NB4 (cell line): ENCODE measurements around the gene SLC25A10.

ENCODE experiments used
- DNase-seq: peaks from one replicate; pipeline ENCODE4 v3.0.0; 2010; ENCODE audit warnings: low read depth
- H3K4me3 ChIP-seq: one replicate; pipeline ENCODE4 v1.5.1; 2011; ENCODE audit warnings: mild to moderate bottlenecking, low read depth, low read length, moderate library complexity
- MYC ChIP-seq: IDR thresholded peaks from 2 replicates; pipeline ENCODE4 v1.6.1; 2011; ENCODE audit warnings: low read depth, low read length
- POLR2A ChIP-seq: IDR thresholded peaks from 2 replicates; pipeline ENCODE4 v1.6.1; 2011; ENCODE audit warnings: mild to moderate bottlenecking; ENCODE audit not compliant: insufficient read length; ENCODE audit errors: extremely low read depth
- TF ChIP-seq, protein P1 (sequence below): IDR thresholded peaks from one replicate; pipeline ENCODE4 v1.5.1; 2012; ENCODE audit warnings: low read depth, low read length
- TF ChIP-seq, protein P2 (sequence below): IDR thresholded peaks from 2 replicates; pipeline ENCODE4 v1.6.1; 2011; ENCODE audit warnings: low read depth, low read length

SLC25A10 gene

DNA sequence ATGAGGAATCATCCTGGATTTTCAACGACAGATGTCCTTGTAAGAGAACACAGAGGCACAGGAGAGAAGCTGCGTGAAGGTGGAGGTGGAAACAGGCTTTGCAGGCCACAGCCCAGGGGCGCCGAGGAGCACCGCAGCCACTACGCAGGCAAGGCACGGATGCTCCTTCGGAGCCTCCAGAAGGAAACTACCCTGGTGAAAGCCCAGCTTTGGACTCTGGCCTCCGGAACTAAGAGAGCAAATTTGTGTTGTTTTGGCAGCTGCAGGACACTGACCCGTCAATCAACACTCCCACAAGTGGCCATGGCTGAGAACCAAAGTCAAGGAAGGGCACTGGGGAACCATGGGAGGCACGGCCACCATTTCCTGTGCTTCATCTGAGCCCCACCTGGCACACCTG lies 31.9 kb upstream of the SLC25A10 start:
- TF ChIP-seq MYC (no peak), POLR2A (no peak)
- TF ChIP-seq, protein P1, sequence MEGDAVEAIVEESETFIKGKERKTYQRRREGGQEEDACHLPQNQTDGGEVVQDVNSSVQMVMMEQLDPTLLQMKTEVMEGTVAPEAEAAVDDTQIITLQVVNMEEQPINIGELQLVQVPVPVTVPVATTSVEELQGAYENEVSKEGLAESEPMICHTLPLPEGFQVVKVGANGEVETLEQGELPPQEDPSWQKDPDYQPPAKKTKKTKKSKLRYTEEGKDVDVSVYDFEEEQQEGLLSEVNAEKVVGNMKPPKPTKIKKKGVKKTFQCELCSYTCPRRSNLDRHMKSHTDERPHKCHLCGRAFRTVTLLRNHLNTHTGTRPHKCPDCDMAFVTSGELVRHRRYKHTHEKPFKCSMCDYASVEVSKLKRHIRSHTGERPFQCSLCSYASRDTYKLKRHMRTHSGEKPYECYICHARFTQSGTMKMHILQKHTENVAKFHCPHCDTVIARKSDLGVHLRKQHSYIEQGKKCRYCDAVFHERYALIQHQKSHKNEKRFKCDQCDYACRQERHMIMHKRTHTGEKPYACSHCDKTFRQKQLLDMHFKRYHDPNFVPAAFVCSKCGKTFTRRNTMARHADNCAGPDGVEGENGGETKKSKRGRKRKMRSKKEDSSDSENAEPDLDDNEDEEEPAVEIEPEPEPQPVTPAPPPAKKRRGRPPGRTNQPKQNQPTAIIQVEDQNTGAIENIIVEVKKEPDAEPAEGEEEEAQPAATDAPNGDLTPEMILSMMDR: no peak
- TF ChIP-seq, protein P2, sequence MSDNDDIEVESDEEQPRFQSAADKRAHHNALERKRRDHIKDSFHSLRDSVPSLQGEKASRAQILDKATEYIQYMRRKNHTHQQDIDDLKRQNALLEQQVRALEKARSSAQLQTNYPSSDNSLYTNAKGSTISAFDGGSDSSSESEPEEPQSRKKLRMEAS: no peak
- no peak for DNase-seq
- H3K4me3 ChIP-seq: no peak overlapping the region

DNA sequence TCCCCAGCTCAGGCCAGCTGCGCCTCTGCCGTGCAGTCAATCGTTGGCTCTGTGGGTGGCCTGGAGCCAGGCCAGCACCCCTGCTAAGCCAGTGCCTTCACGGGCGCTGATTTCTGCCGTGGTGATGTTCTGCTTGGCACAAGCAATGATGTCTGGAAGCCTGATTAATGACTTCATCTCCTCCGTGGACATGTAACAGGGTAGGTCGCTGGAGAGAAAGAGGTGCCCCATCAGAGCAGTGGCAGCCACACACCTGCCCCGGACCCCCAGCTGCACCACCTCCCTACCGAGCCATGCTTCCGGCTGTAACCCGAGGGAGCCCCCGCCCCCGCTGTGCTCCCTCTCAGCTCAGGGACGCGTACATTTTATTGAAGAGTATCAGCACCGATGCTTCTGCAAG lies 30.4 kb upstream of the SLC25A10 start:
- DNase-seq: no peak
- TF ChIP-seq, protein P2: no peak
- no peak for TF ChIP-seq POLR2A
- no peak for TF ChIP-seq MYC
- TF ChIP-seq, protein P1: no peak
- no peak overlapping the region for H3K4me3 ChIP-seq

DNA sequence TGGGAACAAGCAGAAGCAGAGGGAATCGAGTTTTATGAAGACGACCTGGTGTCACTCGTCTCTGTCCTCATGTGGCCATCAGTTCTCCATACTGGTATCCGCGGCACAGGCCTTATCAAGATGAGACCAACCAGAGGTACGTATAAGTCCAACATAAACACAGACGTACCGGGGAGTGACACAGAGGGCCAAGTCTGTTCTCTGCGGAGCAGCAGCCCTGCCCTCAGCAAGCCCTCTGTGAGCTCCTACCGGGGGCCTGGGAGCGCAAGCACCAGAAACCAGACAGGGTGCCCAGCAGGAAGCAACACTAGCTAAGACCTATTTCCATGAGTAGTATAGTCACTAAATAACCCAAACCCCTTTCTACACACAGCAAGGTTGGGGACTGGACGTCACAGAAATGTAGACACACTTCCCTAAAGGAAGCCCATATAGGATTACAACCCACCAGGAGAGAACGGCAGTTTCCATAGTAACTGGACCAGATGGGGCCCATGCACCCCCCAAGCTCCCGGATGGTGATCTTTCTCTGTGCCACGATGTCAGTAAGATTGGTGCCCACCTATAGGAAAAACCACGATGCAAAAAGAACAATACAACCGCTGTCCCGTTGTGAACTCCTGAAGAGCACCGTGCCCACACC lies 29.4 kb upstream of the SLC25A10 start:
- peak; percentile 33 for DNase-seq

DNA sequence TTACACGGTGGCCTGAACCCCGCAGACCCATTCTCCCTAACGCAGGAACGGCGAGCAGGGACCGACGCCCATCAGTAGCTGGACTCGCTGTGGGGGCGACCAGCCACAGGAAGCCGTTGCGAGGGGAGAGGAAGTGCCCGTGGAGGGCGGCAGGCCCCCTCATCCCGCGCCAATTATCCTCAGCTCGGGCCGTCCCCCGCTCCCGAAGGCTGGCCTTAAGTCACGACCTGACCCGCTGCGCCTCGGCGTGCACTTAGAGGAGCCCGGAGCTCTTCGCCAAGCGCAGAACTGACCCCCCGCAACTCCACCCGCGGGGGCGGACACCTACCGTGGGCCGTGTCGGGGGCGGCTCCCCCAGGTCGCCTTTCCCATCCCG lies 28.9 kb upstream of the SLC25A10 start:
- TF ChIP-seq, protein P1: no peak
- TF ChIP-seq MYC (no peak), POLR2A (no peak)
- TF ChIP-seq, protein P2: no peak
- DNase-seq: peak; percentile 55
- peak overlapping the region; percentile 77 for H3K4me3 ChIP-seq

More for the DNA sequence above, 29.4 kb upstream of the SLC25A10 start:
- TF ChIP-seq, protein P1: no peak
- TF ChIP-seq, protein P2: no peak
- TF ChIP-seq POLR2A: no peak
- TF ChIP-seq MYC: no peak; the same call in 1 of the 2 replicates
- peak overlapping the region; percentile 77 for H3K4me3 ChIP-seq

DNA sequence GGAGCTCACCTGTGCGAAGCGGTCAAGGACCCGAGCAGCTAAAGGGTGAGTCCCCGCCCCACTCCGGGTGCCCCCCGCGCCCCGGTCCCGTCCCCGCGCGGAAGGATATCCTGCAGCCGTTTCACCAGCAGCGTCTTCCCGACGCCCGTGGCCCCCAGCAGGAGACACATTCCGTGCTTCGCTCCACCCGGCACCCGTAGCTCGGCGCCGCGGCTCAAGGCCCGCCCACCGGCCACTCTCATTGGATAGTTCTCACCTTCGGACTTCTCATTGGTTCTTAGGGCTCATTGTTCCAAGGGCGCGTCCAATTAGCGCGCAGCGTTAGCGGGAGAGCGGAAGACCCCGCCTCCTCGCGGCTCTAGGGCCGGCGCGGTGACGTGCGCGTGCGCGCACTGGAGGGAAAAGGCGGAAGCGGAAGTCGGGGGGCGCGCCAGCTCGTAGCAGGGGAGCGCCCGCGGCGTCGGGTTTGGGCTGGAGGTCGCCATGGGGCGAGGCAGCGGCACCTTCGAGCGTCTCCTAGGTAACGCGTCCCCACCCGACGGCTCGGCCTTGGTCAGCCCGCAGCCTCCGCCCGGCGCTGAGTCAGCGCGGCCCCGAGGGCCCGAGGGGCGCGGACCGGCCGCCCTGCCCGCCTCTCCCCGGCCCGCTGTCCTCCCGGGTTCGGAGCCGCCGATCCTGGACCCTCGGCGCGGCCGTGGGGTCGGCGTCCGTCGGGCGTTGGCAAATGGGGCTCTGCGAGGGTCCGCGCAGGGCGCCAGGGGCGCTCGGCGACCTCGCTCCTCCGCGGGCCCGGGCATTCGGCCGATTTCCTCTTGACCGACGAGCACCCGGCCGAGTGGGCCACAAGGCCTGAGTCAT lies 28.3 kb upstream of the SLC25A10 start, which contains the start of the genes ARL16 and HGS:
Gene ARL16 (minus strand): TSS at position 214 of the 858 bp plus-strand sequence. CDS start 44 bp downstream, at position 170.
Gene HGS (plus strand): TSS at position 428 of the 858 bp plus-strand sequence. CDS start 56 bp downstream, at position 484.
- peak; percentile 98 for DNase-seq
- H3K4me3 ChIP-seq: peak within 1 kb of the TSS; percentile 90
- TF ChIP-seq, protein P2: no peak
- TF ChIP-seq MYC (no peak), POLR2A (peak; percentile 39)
- TF ChIP-seq, protein P1: no peak
